ENCODE results near the gene CBLN1. TPM values are rescaled to one million over a fixed set of nuclear protein-coding genes. Genes with fewer than 3 reads are reported as not detected.
A peak's percentile ranks its signal among the peaks of the same experiment; 100 is the strongest.

CBLN1 gene
- total RNA-seq, 1 donor, result not detected

- no peaks in the 10 kb centered on the region for H3K36me3 ChIP-seq (ENCODE audit: insufficient read depth, low read length)
- H3K27ac ChIP-seq (ENCODE audit: low read depth, low read length), result no peak overlapping the region
- H4K20me1 ChIP-seq (ENCODE audit: insufficient read depth, low read length), result no peaks in the 10 kb centered on the region
- DNase-seq (ENCODE audit: insufficient read length, low spot score, missing footprints), result no peak
- H3K79me2 ChIP-seq (ENCODE audit: insufficient read depth, low read length), result no peaks in the 10 kb centered on the region
- H3K4me2 ChIP-seq (ENCODE audit: insufficient read depth, low read length), result no peak overlapping the region
- H3K27me3 ChIP-seq (ENCODE audit: insufficient read depth, low read length), result peaks cover 71% of the 10 kb centered on the region
- no peak overlapping the region for H3K4me3 ChIP-seq (ENCODE audit: insufficient read depth, low read length)
- no peaks in the 10 kb centered on the region for H3K9me3 ChIP-seq (ENCODE audit: low read depth, low read length)
- no peak for TF ChIP-seq CTCF (IDR thresholded peaks at IDR 0.05; ENCODE audit: extremely low read depth, low read depth, low read length)
- H2AFZ ChIP-seq (ENCODE audit: low read length), result no peak overlapping the region
- H3K4me1 ChIP-seq (ENCODE audit: insufficient read depth, low read length), result no peaks in the 10 kb centered on the region
Observed at GRCh38 chr16:49277766-49278566, 3.7 kb downstream of the CBLN1 start.

GRCh38 chr16:49277386-49277742 is 4.3 kb downstream of the CBLN1 start:
- H4K20me1 ChIP-seq (ENCODE audit: insufficient read depth, low read length), result no peaks in the 10 kb centered on the region
- H3K4me3 ChIP-seq (ENCODE audit: insufficient read depth, low read length), result no peak overlapping the region
- H3K79me2 ChIP-seq (ENCODE audit: insufficient read depth, low read length), result no peaks in the 10 kb centered on the region
- peaks cover 65% of the 10 kb centered on the region for H3K27me3 ChIP-seq (ENCODE audit: insufficient read depth, low read length)
- H3K27ac ChIP-seq (ENCODE audit: low read depth, low read length), result no peak overlapping the region
- TF ChIP-seq CTCF (IDR thresholded peaks at IDR 0.05; ENCODE audit: extremely low read depth, low read depth, low read length), result no peak
- H3K36me3 ChIP-seq (ENCODE audit: insufficient read depth, low read length), result no peaks in the 10 kb centered on the region
- no peaks in the 10 kb centered on the region for H3K9me3 ChIP-seq (ENCODE audit: low read depth, low read length)
- peak; percentile 86 for DNase-seq (ENCODE audit: insufficient read length, low spot score, missing footprints)
- no peak overlapping the region for H2AFZ ChIP-seq (ENCODE audit: low read length)
- no peak overlapping the region for H3K4me2 ChIP-seq (ENCODE audit: insufficient read depth, low read length)
- H3K4me1 ChIP-seq (ENCODE audit: insufficient read depth, low read length), result no peaks in the 10 kb centered on the region

- H3K9me3 ChIP-seq (ENCODE audit: low read depth, low read length), result no peaks in the 10 kb centered on the region
- DNase-seq (ENCODE audit: insufficient read length, low spot score, missing footprints), result peak; percentile 81
- H3K4me2 ChIP-seq (ENCODE audit: insufficient read depth, low read length), result no peak overlapping the region
- H3K4me3 ChIP-seq (ENCODE audit: insufficient read depth, low read length), result no peak overlapping the region
- H3K27ac ChIP-seq (ENCODE audit: low read depth, low read length), result no peak overlapping the region
- H3K79me2 ChIP-seq (ENCODE audit: insufficient read depth, low read length), result no peaks in the 10 kb centered on the region
- no peak for TF ChIP-seq CTCF (IDR thresholded peaks at IDR 0.05; ENCODE audit: extremely low read depth, low read depth, low read length)
- H3K27me3 ChIP-seq (ENCODE audit: insufficient read depth, low read length), result peaks cover 64% of the 10 kb centered on the region
- no peaks in the 10 kb centered on the region for H3K4me1 ChIP-seq (ENCODE audit: insufficient read depth, low read length)
- H3K36me3 ChIP-seq (ENCODE audit: insufficient read depth, low read length), result no peaks in the 10 kb centered on the region
- no peak overlapping the region for H2AFZ ChIP-seq (ENCODE audit: low read length)
- H4K20me1 ChIP-seq (ENCODE audit: insufficient read depth, low read length), result no peaks in the 10 kb centered on the region
Observed at GRCh38 chr16:49276646-49277385, 4.8 kb downstream of the CBLN1 start.

GRCh38 chr16:49275870-49276269 is 5.8 kb downstream of the CBLN1 start:
- Histone ChIP-seq H3K27me3 (ENCODE audit: insufficient read depth, low read length) (peaks cover 62% of the 10 kb centered on the region), H3K4me1 (ENCODE audit: insufficient read depth, low read length) (no peaks in the 10 kb centered on the region), H2AFZ (ENCODE audit: low read length) (no peak overlapping the region), H3K9me3 (ENCODE audit: low read depth, low read length) (no peaks in the 10 kb centered on the region), H3K36me3 (ENCODE audit: insufficient read depth, low read length) (no peaks in the 10 kb centered on the region), H4K20me1 (ENCODE audit: insufficient read depth, low read length) (no peaks in the 10 kb centered on the region), H3K4me2 (ENCODE audit: insufficient read depth, low read length) (no peak overlapping the region), H3K79me2 (ENCODE audit: insufficient read depth, low read length) (no peaks in the 10 kb centered on the region), H3K4me3 (ENCODE audit: insufficient read depth, low read length) (no peak overlapping the region), H3K27ac (ENCODE audit: low read depth, low read length) (no peak overlapping the region)
- peak; percentile 79 for DNase-seq (ENCODE audit: insufficient read length, low spot score, missing footprints)
- no peak for TF ChIP-seq CTCF (IDR thresholded peaks at IDR 0.05; ENCODE audit: extremely low read depth, low read depth, low read length)
